Stimulated activated memory B cell treated with anti-CD40 and anti-IgM and Interleukin-4, amounts not matched to agents 10 μg/mL and 1 μg/mL and 100 μg/mL, for 72 hours (primary cell): ENCODE data around the gene ABCA9.

Source experiments
- ATAC-seq: fragments of 150-1000 bp; cut with Tn5 transposase; 2 replicates; pipeline ENCODE4 v1.10.0; 2021
- H3K27ac Mint-ChIP-seq: one replicate; pipeline ENCODE4 v1.8.0; 2022; ENCODE audit warnings: mild to moderate bottlenecking, mixed read lengths
- H3K27me3 Mint-ChIP-seq: one replicate; pipeline ENCODE4 v1.8.0; 2022; ENCODE audit warnings: mixed read lengths
- H3K36me3 Mint-ChIP-seq: one replicate; pipeline ENCODE4 v1.8.0; 2022; ENCODE audit warnings: mixed read lengths
- H3K4me1 Mint-ChIP-seq: one replicate; pipeline ENCODE4 v1.8.0; 2022; ENCODE audit warnings: mixed read lengths
- H3K4me3 Mint-ChIP-seq: one replicate; pipeline ENCODE4 v1.8.0; 2022; ENCODE audit warnings: mild to moderate bottlenecking, moderate library complexity, mixed read lengths
- H3K9me3 Mint-ChIP-seq: one replicate; pipeline ENCODE4 v1.8.0; 2022; ENCODE audit warnings: mixed read lengths

The ABCA9 gene

DNA sequence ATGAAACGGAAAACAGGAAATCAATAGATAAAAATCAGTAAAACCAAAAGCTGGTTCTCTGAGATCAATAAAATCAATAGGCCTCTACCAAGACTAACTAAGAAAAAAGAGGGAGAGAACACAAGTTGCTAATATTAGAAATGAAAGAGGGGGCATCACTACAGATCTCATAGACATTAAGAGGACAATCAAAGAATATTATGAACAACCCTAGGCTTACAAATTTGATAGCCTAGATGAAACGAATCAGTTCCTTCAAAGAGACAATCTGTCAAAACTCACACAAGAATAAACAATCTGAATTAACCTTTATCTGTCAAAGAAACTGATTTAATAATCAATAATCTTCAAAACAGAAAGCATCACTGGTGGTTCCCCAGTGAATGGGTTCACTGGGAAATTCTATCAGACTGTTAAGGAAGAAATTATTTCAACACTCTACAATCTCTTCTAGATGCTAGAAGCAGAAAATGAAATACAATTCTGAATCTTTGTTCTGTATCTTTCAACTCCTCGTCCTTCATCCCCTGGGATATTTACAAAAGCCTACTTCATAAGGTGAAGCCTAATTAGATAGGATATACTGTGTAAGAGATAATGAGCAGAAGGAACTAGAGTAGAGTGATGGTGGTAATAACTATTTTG lies 4.4 kb downstream of the ABCA9 start:
- Mint-ChIP-seq H3K27ac (no peak overlapping the region), H3K36me3 (peaks cover 18% of the 10 kb centered on the region)

GRCh38 chr17:69055334-69055733 lies 5.4 kb downstream of the ABCA9 start:
- Mint-ChIP-seq H3K27ac (no peak overlapping the region), H3K36me3 (peaks cover 18% of the 10 kb centered on the region), H3K27me3 (no peaks in the 10 kb centered on the region), H3K9me3 (peaks cover 18% of the 10 kb centered on the region), H3K4me3 (no peak overlapping the region), H3K4me1 (no peaks in the 10 kb centered on the region)
- no peak for ATAC-seq

More for the DNA sequence above, 4.4 kb downstream of the ABCA9 start:
- no peak for ATAC-seq
- Mint-ChIP-seq H3K4me3 (no peak overlapping the region), H3K4me1 (peaks cover 7% of the 10 kb centered on the region), H3K27me3 (no peaks in the 10 kb centered on the region), H3K9me3 (peaks cover 18% of the 10 kb centered on the region)

DNA sequence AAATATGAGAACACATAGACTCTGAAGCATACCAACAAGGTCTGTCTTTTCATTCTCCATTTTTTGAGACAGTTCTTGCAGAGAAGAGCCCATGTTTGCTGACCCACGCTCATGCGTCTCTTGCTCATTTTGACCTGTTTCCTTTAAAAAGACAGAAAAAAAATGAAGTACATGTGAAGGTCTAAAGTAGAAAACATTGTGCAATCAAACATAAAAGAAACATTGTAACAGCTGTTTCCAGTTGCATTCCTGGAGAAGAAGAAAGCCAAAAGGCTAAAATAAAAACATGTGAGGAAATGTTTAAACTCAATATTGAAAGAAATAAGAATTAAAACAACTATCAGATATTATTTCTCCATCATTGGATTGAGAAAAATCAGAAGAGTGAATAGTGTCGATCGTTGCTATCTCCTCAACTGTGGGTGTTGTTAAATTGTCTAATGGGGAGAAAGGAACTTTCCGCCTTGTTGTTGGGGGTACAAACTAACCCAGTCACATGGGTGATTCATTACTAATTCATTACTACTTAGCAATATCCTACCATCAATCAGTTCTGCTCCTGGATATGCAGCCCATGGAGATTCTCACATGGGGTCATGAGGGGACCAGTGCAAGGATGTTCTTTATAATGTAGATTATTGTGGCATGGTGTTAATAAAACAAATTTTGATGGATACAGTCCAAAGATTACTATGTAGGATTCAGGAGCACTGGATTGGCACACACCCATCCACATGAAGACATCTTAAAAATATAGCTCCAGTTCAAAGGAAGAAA lies 9.5 kb downstream of the ABCA9 start:
- Mint-ChIP-seq H3K27ac (no peak overlapping the region), H3K4me1 (no peaks in the 10 kb centered on the region), H3K36me3 (peaks cover 16% of the 10 kb centered on the region), H3K9me3 (peaks cover 8% of the 10 kb centered on the region), H3K4me3 (no peak overlapping the region), H3K27me3 (no peaks in the 10 kb centered on the region)
- no peak for ATAC-seq

- no peaks in the 10 kb centered on the region for H3K9me3 Mint-ChIP-seq
- peaks cover 5% of the 10 kb centered on the region for H3K36me3 Mint-ChIP-seq
- no peak for ATAC-seq
- H3K27ac Mint-ChIP-seq: no peak overlapping the region
- no peak overlapping the region for H3K4me3 Mint-ChIP-seq
- no peaks in the 10 kb centered on the region for H3K4me1 Mint-ChIP-seq
- no peaks in the 10 kb centered on the region for H3K27me3 Mint-ChIP-seq
Measured at GRCh38 chr17:69048634-69049033, 12.1 kb downstream of the ABCA9 start.

DNA sequence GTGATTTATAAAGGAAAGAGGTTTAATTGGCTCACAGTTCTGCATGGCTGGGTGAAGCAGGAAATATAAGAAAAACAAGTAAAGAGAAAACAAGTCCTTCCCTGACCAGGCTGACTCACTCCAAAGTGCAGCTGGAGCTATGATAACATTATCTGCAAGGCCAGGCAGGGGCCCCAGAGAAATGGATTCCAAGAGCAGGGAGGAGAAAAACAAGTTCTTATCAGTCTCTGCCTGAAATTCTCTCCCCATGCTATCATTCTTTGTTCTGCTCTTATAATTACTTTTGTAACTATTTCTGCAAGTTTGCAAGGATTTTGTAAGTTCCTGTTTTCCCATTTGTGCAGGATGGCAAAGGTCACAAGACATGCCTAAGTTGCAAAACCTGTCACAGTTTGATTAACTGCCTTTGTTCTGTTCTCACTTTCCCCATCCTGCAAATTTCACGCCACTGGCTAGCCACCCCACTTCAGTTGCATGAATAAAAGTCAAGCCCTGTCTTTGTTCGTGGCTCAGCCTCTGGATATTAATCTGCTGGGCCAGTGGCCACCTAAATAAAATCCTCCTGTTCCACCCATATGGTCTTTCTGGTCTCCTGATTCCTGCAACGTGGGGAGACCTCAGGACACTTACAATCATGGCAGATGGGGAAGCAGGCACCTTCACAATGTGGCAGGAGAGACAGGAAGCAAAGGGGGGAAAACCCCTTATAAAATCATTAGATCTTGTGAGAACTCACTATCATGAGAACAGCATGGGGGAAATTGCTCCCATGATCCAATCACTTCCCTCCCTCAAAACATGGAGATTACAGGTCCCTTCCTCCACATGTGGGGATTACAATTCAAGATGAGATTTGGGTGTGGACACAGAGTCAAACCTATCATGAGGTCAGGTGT lies 13.1 kb downstream of the ABCA9 start:
- no peak for ATAC-seq
- Mint-ChIP-seq H3K4me3 (no peak overlapping the region), H3K27ac (no peak overlapping the region), H3K27me3 (no peaks in the 10 kb centered on the region), H3K36me3 (no peaks in the 10 kb centered on the region), H3K9me3 (no peaks in the 10 kb centered on the region), H3K4me1 (no peaks in the 10 kb centered on the region)

- Mint-ChIP-seq H3K27me3 (no peaks in the 10 kb centered on the region), H3K4me1 (no peaks in the 10 kb centered on the region), H3K36me3 (no peaks in the 10 kb centered on the region), H3K4me3 (no peak overlapping the region), H3K27ac (no peak overlapping the region), H3K9me3 (no peaks in the 10 kb centered on the region)
- ATAC-seq: no peak
Measured at GRCh38 chr17:69046121-69046807, 14.5 kb downstream of the ABCA9 start.

DNA sequence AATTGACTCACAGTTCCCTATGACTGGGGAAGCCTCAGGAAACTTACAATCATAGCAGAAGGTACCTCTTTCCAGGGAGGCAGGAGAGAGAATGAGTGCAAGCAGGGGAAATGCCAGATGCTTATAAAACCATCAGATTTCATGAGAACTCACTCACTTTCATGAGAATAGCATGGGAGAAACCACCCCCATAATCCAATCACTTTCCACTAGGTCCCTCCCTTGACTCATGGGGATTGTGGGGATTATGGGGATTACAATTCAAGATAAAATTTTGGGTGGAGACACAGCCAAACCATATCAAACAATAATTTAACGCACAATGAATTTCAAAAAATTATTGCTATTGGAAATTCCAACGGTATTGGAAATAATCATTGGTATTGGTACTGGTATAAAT lies 15.1 kb downstream of the ABCA9 start:
- ATAC-seq: no peak
- Mint-ChIP-seq H3K27me3 (no peaks in the 10 kb centered on the region), H3K4me1 (no peaks in the 10 kb centered on the region), H3K36me3 (no peaks in the 10 kb centered on the region), H3K9me3 (no peaks in the 10 kb centered on the region), H3K27ac (no peak overlapping the region), H3K4me3 (no peak overlapping the region)

- Mint-ChIP-seq H3K9me3 (no peaks in the 10 kb centered on the region), H3K27me3 (no peaks in the 10 kb centered on the region), H3K4me1 (no peaks in the 10 kb centered on the region), H3K27ac (no peak overlapping the region), H3K36me3 (no peaks in the 10 kb centered on the region), H3K4me3 (no peak overlapping the region)
- no peak for ATAC-seq
Measured at GRCh38 chr17:69044371-69044770, 16.4 kb downstream of the ABCA9 start.

DNA sequence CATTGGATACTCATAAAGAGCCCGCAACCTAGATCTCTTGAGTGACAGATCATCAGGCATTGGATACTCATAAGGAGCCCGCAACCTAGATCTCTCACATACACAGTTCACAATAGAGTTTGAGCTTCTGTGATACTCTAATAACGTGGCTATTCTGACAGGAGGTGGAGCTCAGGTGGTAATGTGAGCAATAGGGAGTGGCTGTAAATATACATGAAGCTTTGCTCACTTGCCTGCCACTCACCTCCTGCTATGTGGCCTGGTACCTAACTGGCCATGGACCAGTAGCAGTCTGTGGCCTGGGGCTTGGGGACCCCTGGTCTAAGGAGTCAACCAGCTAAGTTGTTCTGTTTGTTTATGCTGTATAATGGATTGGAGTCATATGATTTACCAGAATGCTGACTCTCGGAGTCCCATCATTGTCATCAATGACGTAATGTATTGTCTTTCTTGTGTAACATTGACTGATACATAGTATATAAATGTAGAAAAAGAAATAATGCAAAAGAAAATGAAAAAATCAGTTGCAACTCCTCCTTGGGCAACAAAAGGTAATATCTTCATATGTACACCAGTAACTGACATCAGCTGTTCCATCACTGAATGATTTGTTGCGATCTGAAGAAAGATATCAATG lies 17.5 kb downstream of the ABCA9 start:
- H3K4me3 Mint-ChIP-seq: no peak overlapping the region
- H3K27me3 Mint-ChIP-seq: no peaks in the 10 kb centered on the region
- H3K36me3 Mint-ChIP-seq: no peaks in the 10 kb centered on the region
- peak; percentile 16 for ATAC-seq
- H3K27ac Mint-ChIP-seq: no peak overlapping the region
- no peaks in the 10 kb centered on the region for H3K9me3 Mint-ChIP-seq
- no peaks in the 10 kb centered on the region for H3K4me1 Mint-ChIP-seq

- peaks cover 4% of the 10 kb centered on the region for H3K36me3 Mint-ChIP-seq
- H3K9me3 Mint-ChIP-seq: peaks cover 4% of the 10 kb centered on the region
- no peak for ATAC-seq
- no peaks in the 10 kb centered on the region for H3K4me1 Mint-ChIP-seq
- no peak overlapping the region for H3K4me3 Mint-ChIP-seq
- H3K27me3 Mint-ChIP-seq: no peaks in the 10 kb centered on the region
- no peak overlapping the region for H3K27ac Mint-ChIP-seq
Measured at GRCh38 chr17:69042308-69042707, 18.4 kb downstream of the ABCA9 start.

DNA sequence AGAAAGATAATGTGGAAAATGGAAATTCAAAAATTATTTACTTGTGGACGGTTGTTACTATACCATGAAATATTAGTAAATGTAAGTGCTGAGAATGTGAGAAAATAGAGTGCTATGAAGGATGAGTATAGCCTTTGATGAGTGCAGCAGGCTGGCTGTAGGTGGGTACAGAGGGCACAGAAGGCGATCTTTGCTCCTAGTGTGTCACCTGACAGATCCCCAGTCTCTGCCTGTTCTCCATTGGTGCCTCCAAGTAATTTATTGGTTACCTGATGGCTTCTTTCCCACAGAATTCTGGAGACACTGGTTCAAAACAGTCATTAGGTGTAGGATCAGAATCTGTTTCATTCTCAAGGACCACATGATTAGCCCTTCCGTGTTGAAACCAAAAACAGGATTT lies 28.9 kb downstream of the ABCA9 start:
- Mint-ChIP-seq H3K9me3 (peaks cover 6% of the 10 kb centered on the region), H3K36me3 (peaks cover 5% of the 10 kb centered on the region), H3K4me1 (no peaks in the 10 kb centered on the region), H3K27ac (no peak overlapping the region), H3K4me3 (no peak overlapping the region), H3K27me3 (no peaks in the 10 kb centered on the region)
- ATAC-seq: no peak

- ATAC-seq: no peak
- no peaks in the 10 kb centered on the region for H3K36me3 Mint-ChIP-seq
- H3K4me3 Mint-ChIP-seq: no peak overlapping the region
- no peaks in the 10 kb centered on the region for H3K9me3 Mint-ChIP-seq
- no peaks in the 10 kb centered on the region for H3K4me1 Mint-ChIP-seq
- no peak overlapping the region for H3K27ac Mint-ChIP-seq
- H3K27me3 Mint-ChIP-seq: no peaks in the 10 kb centered on the region
Measured at GRCh38 chr17:69030169-69030568, 30.6 kb downstream of the ABCA9 start.

- no peaks in the 10 kb centered on the region for H3K36me3 Mint-ChIP-seq
Measured at GRCh38 chr17:69018687-69019086, 42.0 kb downstream of the ABCA9 start.

GRCh38 chr17:69018022-69018615 lies 42.6 kb downstream of the ABCA9 start:
- Mint-ChIP-seq H3K4me3 (no peak overlapping the region), H3K4me1 (peaks cover 6% of the 10 kb centered on the region), H3K36me3 (no peaks in the 10 kb centered on the region), H3K27ac (no peak overlapping the region), H3K9me3 (no peaks in the 10 kb centered on the region), H3K27me3 (no peaks in the 10 kb centered on the region)
- ATAC-seq: no peak

More at GRCh38 chr17:69018687-69019086, 42.0 kb downstream of the ABCA9 start:
- no peaks in the 10 kb centered on the region for H3K9me3 Mint-ChIP-seq
- peaks cover 6% of the 10 kb centered on the region for H3K4me1 Mint-ChIP-seq
- H3K27ac Mint-ChIP-seq: no peak overlapping the region
- H3K4me3 Mint-ChIP-seq: no peak overlapping the region
- no peak for ATAC-seq
- H3K27me3 Mint-ChIP-seq: no peaks in the 10 kb centered on the region
